ENCODE measurements around the gene PLA2G2C.

DNA sequence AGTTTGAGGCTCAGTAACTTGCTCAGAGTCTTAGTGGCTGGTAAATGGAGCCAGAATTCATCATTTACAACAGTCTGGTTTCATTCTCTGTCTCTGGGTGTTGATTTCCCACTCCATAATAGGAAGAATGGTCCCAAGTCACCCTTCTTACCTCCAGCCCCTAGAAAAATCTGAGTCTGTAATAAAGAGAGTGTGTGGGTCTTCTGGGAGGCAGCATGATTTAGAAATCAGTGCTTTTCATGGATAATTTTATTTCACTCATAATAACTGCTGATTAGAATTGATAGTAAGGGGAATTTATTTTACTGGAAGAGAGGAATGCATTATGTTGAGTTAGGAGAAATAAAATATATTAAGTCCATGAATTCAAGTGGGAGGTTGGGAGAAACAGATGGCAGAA, 69.1 kb downstream of the PLA2G2C start:
- TF ChIP-seq CTCF (IDR thresholded peaks at IDR 0.05), result no peak
- TF ChIP-seq POLR2A (IDR thresholded peaks at IDR 0.05), result no peak
- TF ChIP-seq EP300 (IDR thresholded peaks at IDR 0.05), result no peak
- no peak for TF ChIP-seq POLR2AphosphoS5 (IDR thresholded peaks at IDR 0.05)
